Lower leg skin (tissue), 3 donors: ENCODE results near the gene CPEB3.

ENCODE experiments used
- POLR2A ChIP-seq, 2 donors: fragments of 450-650 bp; IDR thresholded peaks; one replicate each; pipeline ENCODE4 v1.6.1; 2016 to 2017; ENCODE audit warnings: antibody characterized with exemption in 2 of 2, mild to moderate bottlenecking in 1 of 2, moderate library complexity in 1 of 2
- TF ChIP-seq, protein P1 (sequence below), 3 donors: fragments of 450-650 bp; IDR thresholded peaks; one replicate each; pipeline ENCODE4 v1.5.1; 2016; ENCODE audit warnings: antibody characterized with exemption in 3 of 3, mild to moderate bottlenecking in 3 of 3, moderate library complexity in 2 of 3

DNA sequence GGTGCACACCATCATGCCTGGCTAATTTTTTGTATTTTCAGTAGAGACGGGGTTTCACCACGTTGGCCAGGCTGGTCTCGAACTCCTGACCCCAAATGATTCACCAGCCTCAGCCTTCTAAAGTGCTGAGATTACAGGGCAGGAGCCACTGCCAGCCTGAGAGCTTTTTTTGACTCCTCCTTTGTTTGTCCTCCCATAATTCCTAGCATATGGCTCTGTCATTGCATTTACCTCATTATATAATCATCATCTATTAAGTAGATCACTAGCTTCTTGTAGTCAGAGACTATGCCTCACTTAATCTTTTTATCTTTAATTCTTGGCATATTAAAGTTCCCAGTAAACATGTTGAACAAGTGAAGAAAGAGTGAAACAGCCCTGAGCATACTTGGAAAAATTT, 82.1 kb downstream of the CPEB3 start:
- TF ChIP-seq, protein P1, sequence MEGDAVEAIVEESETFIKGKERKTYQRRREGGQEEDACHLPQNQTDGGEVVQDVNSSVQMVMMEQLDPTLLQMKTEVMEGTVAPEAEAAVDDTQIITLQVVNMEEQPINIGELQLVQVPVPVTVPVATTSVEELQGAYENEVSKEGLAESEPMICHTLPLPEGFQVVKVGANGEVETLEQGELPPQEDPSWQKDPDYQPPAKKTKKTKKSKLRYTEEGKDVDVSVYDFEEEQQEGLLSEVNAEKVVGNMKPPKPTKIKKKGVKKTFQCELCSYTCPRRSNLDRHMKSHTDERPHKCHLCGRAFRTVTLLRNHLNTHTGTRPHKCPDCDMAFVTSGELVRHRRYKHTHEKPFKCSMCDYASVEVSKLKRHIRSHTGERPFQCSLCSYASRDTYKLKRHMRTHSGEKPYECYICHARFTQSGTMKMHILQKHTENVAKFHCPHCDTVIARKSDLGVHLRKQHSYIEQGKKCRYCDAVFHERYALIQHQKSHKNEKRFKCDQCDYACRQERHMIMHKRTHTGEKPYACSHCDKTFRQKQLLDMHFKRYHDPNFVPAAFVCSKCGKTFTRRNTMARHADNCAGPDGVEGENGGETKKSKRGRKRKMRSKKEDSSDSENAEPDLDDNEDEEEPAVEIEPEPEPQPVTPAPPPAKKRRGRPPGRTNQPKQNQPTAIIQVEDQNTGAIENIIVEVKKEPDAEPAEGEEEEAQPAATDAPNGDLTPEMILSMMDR (IDR thresholded peaks at IDR 0.05) = no peak
- TF ChIP-seq POLR2A (IDR thresholded peaks at IDR 0.05) = no peak
